Measurements from ENCODE around the gene EVI2B.

GRCh38 chr17:31272236-31272635 lies 41.6 kb downstream of the EVI2B start:
- TF ChIP-seq POLR2A (IDR thresholded peaks at IDR 0.05), result no peak
- TF ChIP-seq, protein P1, sequence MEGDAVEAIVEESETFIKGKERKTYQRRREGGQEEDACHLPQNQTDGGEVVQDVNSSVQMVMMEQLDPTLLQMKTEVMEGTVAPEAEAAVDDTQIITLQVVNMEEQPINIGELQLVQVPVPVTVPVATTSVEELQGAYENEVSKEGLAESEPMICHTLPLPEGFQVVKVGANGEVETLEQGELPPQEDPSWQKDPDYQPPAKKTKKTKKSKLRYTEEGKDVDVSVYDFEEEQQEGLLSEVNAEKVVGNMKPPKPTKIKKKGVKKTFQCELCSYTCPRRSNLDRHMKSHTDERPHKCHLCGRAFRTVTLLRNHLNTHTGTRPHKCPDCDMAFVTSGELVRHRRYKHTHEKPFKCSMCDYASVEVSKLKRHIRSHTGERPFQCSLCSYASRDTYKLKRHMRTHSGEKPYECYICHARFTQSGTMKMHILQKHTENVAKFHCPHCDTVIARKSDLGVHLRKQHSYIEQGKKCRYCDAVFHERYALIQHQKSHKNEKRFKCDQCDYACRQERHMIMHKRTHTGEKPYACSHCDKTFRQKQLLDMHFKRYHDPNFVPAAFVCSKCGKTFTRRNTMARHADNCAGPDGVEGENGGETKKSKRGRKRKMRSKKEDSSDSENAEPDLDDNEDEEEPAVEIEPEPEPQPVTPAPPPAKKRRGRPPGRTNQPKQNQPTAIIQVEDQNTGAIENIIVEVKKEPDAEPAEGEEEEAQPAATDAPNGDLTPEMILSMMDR (IDR thresholded peaks at IDR 0.05), result no peak
